Testis (tissue), 2 donors: Measurements from ENCODE around the gene NOC4L.

Source experiments
- POLR2A ChIP-seq: fragments of 450-650 bp; IDR thresholded peaks from one replicate; pipeline ENCODE4 v1.6.1; 2017; ENCODE audit warnings: antibody characterized with exemption, mild to moderate bottlenecking, moderate library complexity
- TF ChIP-seq, protein P1 (sequence below), 3 experiments: fragments of 450-650 bp in 2 of 3; fragments of 200-600 bp in 1 of 3; sonication (generic) in 1 of 3; IDR thresholded peaks; one replicate each; pipeline ENCODE4 v1.5.1; 2016 to 2019; ENCODE audit warnings: antibody characterized with exemption in 3 of 3, mild to moderate bottlenecking in 2 of 3, moderate library complexity in 1 of 3

DNA sequence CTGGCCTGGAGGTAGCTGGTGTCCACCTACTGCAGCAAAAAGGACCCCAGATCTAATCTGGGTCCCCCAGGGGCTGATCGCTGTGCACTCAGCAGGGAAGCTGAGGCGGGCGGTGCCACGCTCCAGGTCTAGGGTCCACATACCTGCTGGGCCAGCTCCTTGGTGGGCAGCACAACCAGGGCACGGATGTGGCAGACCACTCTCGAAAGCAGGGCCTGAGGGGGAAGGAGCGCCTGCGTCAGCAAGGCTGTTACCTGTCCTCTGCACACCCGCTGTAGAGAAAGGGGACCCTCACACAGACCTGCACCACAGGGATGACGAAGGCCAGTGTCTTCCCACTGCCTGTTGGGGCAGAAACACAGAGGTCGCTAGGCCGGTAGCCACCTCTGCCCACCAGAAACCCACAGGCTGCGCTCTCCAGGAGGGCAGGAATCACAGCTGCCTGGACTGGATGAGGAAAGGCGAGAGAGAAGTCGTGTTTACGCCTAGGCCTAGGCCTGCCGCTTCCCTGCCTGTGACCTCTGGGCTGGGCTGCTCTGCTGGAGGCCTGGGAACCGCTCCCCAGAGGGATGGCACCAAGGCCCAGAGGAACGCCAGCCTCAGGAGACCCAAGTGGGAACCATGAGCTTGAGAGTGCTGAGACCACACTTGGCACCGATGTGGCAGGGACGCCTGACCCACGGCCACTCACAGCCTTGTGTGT is 2.1 kb upstream of the NOC4L start:
- TF ChIP-seq, protein P1, sequence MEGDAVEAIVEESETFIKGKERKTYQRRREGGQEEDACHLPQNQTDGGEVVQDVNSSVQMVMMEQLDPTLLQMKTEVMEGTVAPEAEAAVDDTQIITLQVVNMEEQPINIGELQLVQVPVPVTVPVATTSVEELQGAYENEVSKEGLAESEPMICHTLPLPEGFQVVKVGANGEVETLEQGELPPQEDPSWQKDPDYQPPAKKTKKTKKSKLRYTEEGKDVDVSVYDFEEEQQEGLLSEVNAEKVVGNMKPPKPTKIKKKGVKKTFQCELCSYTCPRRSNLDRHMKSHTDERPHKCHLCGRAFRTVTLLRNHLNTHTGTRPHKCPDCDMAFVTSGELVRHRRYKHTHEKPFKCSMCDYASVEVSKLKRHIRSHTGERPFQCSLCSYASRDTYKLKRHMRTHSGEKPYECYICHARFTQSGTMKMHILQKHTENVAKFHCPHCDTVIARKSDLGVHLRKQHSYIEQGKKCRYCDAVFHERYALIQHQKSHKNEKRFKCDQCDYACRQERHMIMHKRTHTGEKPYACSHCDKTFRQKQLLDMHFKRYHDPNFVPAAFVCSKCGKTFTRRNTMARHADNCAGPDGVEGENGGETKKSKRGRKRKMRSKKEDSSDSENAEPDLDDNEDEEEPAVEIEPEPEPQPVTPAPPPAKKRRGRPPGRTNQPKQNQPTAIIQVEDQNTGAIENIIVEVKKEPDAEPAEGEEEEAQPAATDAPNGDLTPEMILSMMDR (IDR thresholded peaks at IDR 0.05): no peak
- TF ChIP-seq POLR2A: no peak
